IMR-90 (cell line): ENCODE results near the gene LEKR1. TPM values are rescaled to one million over a fixed set of nuclear protein-coding genes. Genes with fewer than 3 reads are reported as not detected.

Experiments used
- ATAC-seq: fragments of 200-7000 bp; cut with Tn5 transposase; 2 replicates; pipeline ENCODE4 v1.9.1; 2020; ENCODE audit warnings: low read depth, mild to moderate bottlenecking, moderate library complexity
- BruUV-seq: library from RNA; stranded (reverse); fragments of 400-500 nt; replicated peaks from 2 replicates; lab custom pipeline; 2021; lab: Mats Ljungman, UMichigan
- CTCF ChIA-PET: fragments of 300-600 bp; formaldehyde crosslinking; extraction: SDS; loops from one replicate; lab custom pipeline; 2021; ENCODE audit warnings: antibody characterized with exemption; lab: Yijun Ruan, JAX
- POLR2A ChIA-PET: fragments of 300-600 bp; sonication (Branson Sonifier 250); formaldehyde crosslinking; loops from one replicate; lab custom pipeline; 2022; ENCODE audit warnings: antibody characterized with exemption; ENCODE audit not compliant: unreplicated experiment; lab: Charles Lee
- DNase-seq: peaks from one replicate; pipeline ENCODE4 v3.0.0; 2013
- H2AFZ ChIP-seq: replicated peaks from 2 replicates; pipeline ENCODE3; 2013; ENCODE audit warnings: low read length, mild to moderate bottlenecking; ENCODE audit not compliant: poor library complexity
- H2AK5ac ChIP-seq: 2 replicates; pipeline ENCODE4 v1.6.1; 2013; ENCODE audit warnings: low read depth, low read length, inconsistent platforms
- H2AK9ac ChIP-seq: replicated peaks from 2 replicates; pipeline ENCODE3; 2013; ENCODE audit warnings: mild to moderate bottlenecking, low read depth, low read length, moderate library complexity; ENCODE audit not compliant: poor library complexity
- H2BK120ac ChIP-seq: 2 replicates; pipeline ENCODE4 v1.6.1; 2013; ENCODE audit warnings: low read depth, low read length, inconsistent platforms
- H2BK15ac ChIP-seq: 3 replicates; pipeline ENCODE4 v1.6.1; 2013; ENCODE audit warnings: low read depth, low read length, inconsistent platforms
- H2BK20ac ChIP-seq: 2 replicates; pipeline ENCODE4 v1.6.1; 2013; ENCODE audit warnings: low read depth, mild to moderate bottlenecking, inconsistent platforms, low read length, moderate library complexity
- H2BK5ac ChIP-seq: 2 replicates; pipeline ENCODE4 v1.6.1; 2013; ENCODE audit warnings: mild to moderate bottlenecking, low read depth, low read length, inconsistent platforms; ENCODE audit not compliant: poor library complexity, severe bottlenecking
- H3K14ac ChIP-seq: replicated peaks from 2 replicates; pipeline ENCODE4 v1.6.1; 2013; ENCODE audit warnings: low read depth, low read length, inconsistent platforms
- H3K18ac ChIP-seq: 2 replicates; pipeline ENCODE4 v1.6.1; 2013; ENCODE audit warnings: low read depth, low read length, control low read depth
- H3K23ac ChIP-seq: 2 replicates; pipeline ENCODE4 v1.6.1; 2013; ENCODE audit warnings: low read depth, low read length, inconsistent platforms
- H3K27ac ChIP-seq: 2 replicates; pipeline ENCODE4 v1.5.1; 2013; ENCODE audit warnings: mild to moderate bottlenecking, control low read depth, low read length; ENCODE audit not compliant: insufficient read depth
- H3K27me3 ChIP-seq: 2 replicates; pipeline ENCODE4 v1.6.1; 2013; ENCODE audit warnings: low read length; ENCODE audit not compliant: control insufficient read depth, insufficient read depth
- H3K36me3 ChIP-seq: 2 replicates; pipeline ENCODE4 v1.6.1; 2013; ENCODE audit warnings: low read length, mixed read lengths; ENCODE audit not compliant: control insufficient read depth, insufficient read depth
- H3K4ac ChIP-seq: 2 replicates; pipeline ENCODE4 v1.6.1; 2013; ENCODE audit warnings: low read depth, low read length, inconsistent platforms
- H3K4me1 ChIP-seq: 2 replicates; pipeline ENCODE4 v1.6.1; 2013; ENCODE audit warnings: low read length, mixed read lengths; ENCODE audit not compliant: control insufficient read depth, insufficient read depth
- H3K4me2 ChIP-seq: 2 replicates; pipeline ENCODE4 v1.6.1; 2013; ENCODE audit warnings: low read depth, mild to moderate bottlenecking, control low read depth, low read length, moderate library complexity
- H3K4me3 ChIP-seq: 2 replicates; pipeline ENCODE4 v1.5.1; 2013; ENCODE audit warnings: low read depth, mild to moderate bottlenecking, control low read depth, low read length, moderate library complexity; ENCODE audit not compliant: insufficient read depth
- H3K56ac ChIP-seq: 2 replicates; pipeline ENCODE4 v1.6.1; 2013; ENCODE audit warnings: low read length, inconsistent platforms; ENCODE audit not compliant: insufficient read depth; ENCODE audit errors: extremely low read depth
- H3K79me1 ChIP-seq, 2 experiments: 2 replicates each; pipeline ENCODE4 v1.6.1; 2013; ENCODE audit warnings: low read length in 2 of 2, inconsistent platforms in 1 of 2, low read depth in 1 of 2
- H3K9ac ChIP-seq: 2 replicates; pipeline ENCODE4 v1.6.1; 2013; ENCODE audit warnings: low read depth, low read length, control low read depth
- H3K9me1 ChIP-seq: 2 replicates; pipeline ENCODE4 v1.6.1; 2013; ENCODE audit warnings: low read length, inconsistent platforms; ENCODE audit not compliant: insufficient read depth
- H3K9me3 ChIP-seq: 2 replicates; pipeline ENCODE4 v1.6.1; 2013; ENCODE audit warnings: low read length; ENCODE audit not compliant: control insufficient read depth, insufficient read depth
- H4K20me1 ChIP-seq: 2 replicates; pipeline ENCODE4 v1.6.1; 2013; ENCODE audit warnings: low read length, inconsistent platforms; ENCODE audit not compliant: insufficient read depth
- H4K5ac ChIP-seq: 2 replicates; pipeline ENCODE4 v1.6.1; 2013; ENCODE audit warnings: mild to moderate bottlenecking, low read depth, low read length, control low read depth
- H4K8ac ChIP-seq, 2 experiments: 2 replicates each; pipeline ENCODE4 v1.6.1; 2013; ENCODE audit warnings: low read depth in 2 of 2, low read length in 2 of 2, control low read depth in 1 of 2, inconsistent platforms in 1 of 2
- H4K91ac ChIP-seq: 2 replicates; pipeline ENCODE4 v1.6.1; 2013; ENCODE audit warnings: low read depth, low read length, inconsistent platforms; ENCODE audit not compliant: insufficient read depth
- BHLHE40 ChIP-seq: fragments of 150-350 bp; IDR thresholded peaks from 2 replicates; pipeline ENCODE4 v1.6.1; 2016; ENCODE audit warnings: mild to moderate bottlenecking, low read depth, low read length
- CEBPB ChIP-seq: IDR thresholded peaks from 2 replicates; pipeline ENCODE4 v1.6.1; 2012; ENCODE audit warnings: low read depth, low read length, improper control_type of control experiment
- CHD1 ChIP-seq: IDR thresholded peaks from 2 replicates; pipeline ENCODE4 v1.6.1; 2012; ENCODE audit warnings: low read depth, low read length, improper control_type of control experiment
- ELK1 ChIP-seq: fragments of 150-350 bp; IDR thresholded peaks from 2 replicates; pipeline ENCODE4 v1.6.1; 2016; ENCODE audit warnings: low read depth, mild to moderate bottlenecking, low read length, moderate library complexity, borderline replicate concordance
- FOS ChIP-seq: fragments of 150-350 bp; IDR thresholded peaks from 2 replicates; pipeline ENCODE4 v1.6.1; 2016; ENCODE audit warnings: low read depth, low read length
- MXI1 ChIP-seq: IDR thresholded peaks from 2 replicates; pipeline ENCODE4 v1.6.1; 2012; ENCODE audit warnings: low read depth, mild to moderate bottlenecking, low read length, moderate library complexity, borderline replicate concordance
- NFE2L2 ChIP-seq: fragments of 150-350 bp; IDR thresholded peaks from 2 replicates; pipeline ENCODE4 v1.6.1; 2016; ENCODE audit warnings: low read depth, mild to moderate bottlenecking, low read length
- POLR2A ChIP-seq: IDR thresholded peaks from 2 replicates; pipeline ENCODE4 v1.6.1; 2012; ENCODE audit warnings: mild to moderate bottlenecking, low read depth, low read length
- RAD21 ChIP-seq: IDR thresholded peaks from 2 replicates; pipeline ENCODE4 v1.6.1; 2012; ENCODE audit warnings: low read length, improper control_type of control experiment
- RCOR1 ChIP-seq: IDR thresholded peaks from 2 replicates; pipeline ENCODE4 v1.6.1; 2012; ENCODE audit warnings: mild to moderate bottlenecking, low read length, improper control_type of control experiment; ENCODE audit not compliant: insufficient replicate concordance
- RFX5 ChIP-seq: IDR thresholded peaks from 2 replicates; pipeline ENCODE4 v1.8.0; 2012; ENCODE audit warnings: low read depth, mild to moderate bottlenecking, low read length, moderate library complexity
- SMC3 ChIP-seq: fragments of 150-350 bp; IDR thresholded peaks from 2 replicates; pipeline ENCODE4 v1.6.1; 2016; ENCODE audit warnings: low read depth, mild to moderate bottlenecking, antibody characterized with exemption, low read length, moderate library complexity
- WGBS, 2 experiments: methylation state at CpG; one replicate each; pipeline versions ENCODE4 v1.1.5 to v1.1.7; 2013; ENCODE audit warnings: missing lambda C conversion rate in 2 of 2; ENCODE audit not compliant: insufficient read length in 1 of 2; ENCODE audit errors: extremely low coverage in 2 of 2; 5-methylcytosine and 5-hydroxymethylcytosine counted together
- dilution Hi-C: fragments of 300-500 bp; cut with HindIII; formaldehyde crosslinking; loops from one replicate; pipeline ENCODE4 v1.14.3; 2018; ENCODE audit warnings: low sequenced_read_pairs; ENCODE audit not compliant: unreplicated experiment
- in situ Hi-C: fragments of 300-500 bp; cut with MboI; formaldehyde crosslinking; loops from 3 replicates; pipeline ENCODE4 v1.14.3; 2019; ENCODE audit warnings: low sequenced_read_pairs, inconsistent platforms, mixed read lengths
- intact Hi-C: fragments of 100-400 bp; cut with micrococcal nuclease; formaldehyde crosslinking; loops from 2 replicates; pipeline ENCODE4 v1.10.0; 2022
- polyA plus RNA-seq, 3 experiments: library from polyadenylated mRNA; depleted of rRNA; stranded (reverse); fragments of >200 nt; gene quantifications; 2 replicates each; pipeline ENCODE4 v1.2.3, GENCODE V29; 2012; ENCODE audit warnings: low replicate concordance in 1 of 3
- total RNA-seq: library from RNA; depleted of rRNA; stranded (reverse); fragments of >200 nt; gene quantifications from 2 replicates; pipeline ENCODE4 v1.2.3, GENCODE V29; 2012
- TF ChIP-seq, protein P1 (sequence below): conservative IDR thresholded peaks from 2 replicates; pipeline ENCODE4 v1.5.1; 2012; ENCODE audit warnings: mild to moderate bottlenecking, low read depth, low read length, improper control_type of control experiment
- TF ChIP-seq, protein P2 (sequence below): fragments of 150-350 bp; IDR thresholded peaks from 2 replicates; pipeline ENCODE4 v1.6.1; 2017; ENCODE audit warnings: mild to moderate bottlenecking, antibody characterized with exemption, low read length, low read depth

Gene LEKR1
- total and polyA plus RNA-seq, 2 of the 4 experiments (the other 2 are of a cell fraction): 0.19 to 0.36 TPM

DNA sequence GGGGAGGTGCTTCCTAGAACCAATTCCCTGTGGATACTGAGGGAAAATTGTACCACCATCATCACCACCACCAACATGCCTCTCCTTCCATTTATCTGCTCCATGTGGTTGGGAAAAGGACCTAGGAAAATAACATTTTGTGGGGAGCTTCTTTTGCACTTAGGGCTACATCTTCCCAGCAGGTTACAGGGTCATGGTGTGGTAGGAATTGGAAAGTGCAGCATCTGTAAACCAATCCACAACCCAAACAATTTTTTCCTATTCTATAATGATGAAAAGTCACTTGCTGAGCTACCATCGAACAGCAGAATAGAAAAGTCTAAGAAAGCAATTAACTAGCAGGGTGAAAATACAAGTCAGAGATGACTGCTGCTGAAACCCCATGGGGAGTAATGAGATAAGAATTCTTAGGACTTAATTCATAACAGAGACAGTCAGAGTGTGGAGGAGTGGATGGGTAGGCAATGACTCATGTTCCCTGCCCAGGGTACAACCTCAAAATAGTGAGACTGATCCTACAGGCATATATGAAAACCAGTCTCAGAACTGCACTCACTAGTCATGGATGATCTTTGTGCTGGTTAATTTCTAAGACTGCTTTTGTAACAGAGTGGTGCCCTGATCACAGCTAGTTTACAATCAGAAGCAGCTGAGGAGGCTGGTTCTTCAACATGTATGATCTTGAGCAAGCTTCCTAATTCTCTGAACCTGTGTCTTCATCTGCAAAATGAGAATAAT is 38.1 kb upstream of the LEKR1 start:
- intact Hi-C loops: no loop called here
- DNase-seq (peak; percentile 97), ATAC-seq (peak; percentile 91)
- CTCF ChIA-PET: interaction anchor here (1.2 kb wide), 1 partner anchor 26 kb away, joined by 3 read pairs; no protein-coding TSS in a partner anchor
- TF ChIP-seq ELK1 (no peak), POLR2A (peak; percentile 72), MXI1 (no peak), RFX5 (no peak), CHD1 (no peak), FOS (peak; percentile 94), RAD21 (no peak; the same call in 1 of the 2 replicates), NFE2L2 (no peak), BHLHE40 (no peak; the same call in 1 of the 2 replicates), SMC3 (no peak; the same call in 1 of the 2 replicates), CEBPB (0 out of 2 replicates have a peak, but pooled peaks have one; percentile 11), RCOR1 (peak; percentile 22)
- TF ChIP-seq, protein P1, sequence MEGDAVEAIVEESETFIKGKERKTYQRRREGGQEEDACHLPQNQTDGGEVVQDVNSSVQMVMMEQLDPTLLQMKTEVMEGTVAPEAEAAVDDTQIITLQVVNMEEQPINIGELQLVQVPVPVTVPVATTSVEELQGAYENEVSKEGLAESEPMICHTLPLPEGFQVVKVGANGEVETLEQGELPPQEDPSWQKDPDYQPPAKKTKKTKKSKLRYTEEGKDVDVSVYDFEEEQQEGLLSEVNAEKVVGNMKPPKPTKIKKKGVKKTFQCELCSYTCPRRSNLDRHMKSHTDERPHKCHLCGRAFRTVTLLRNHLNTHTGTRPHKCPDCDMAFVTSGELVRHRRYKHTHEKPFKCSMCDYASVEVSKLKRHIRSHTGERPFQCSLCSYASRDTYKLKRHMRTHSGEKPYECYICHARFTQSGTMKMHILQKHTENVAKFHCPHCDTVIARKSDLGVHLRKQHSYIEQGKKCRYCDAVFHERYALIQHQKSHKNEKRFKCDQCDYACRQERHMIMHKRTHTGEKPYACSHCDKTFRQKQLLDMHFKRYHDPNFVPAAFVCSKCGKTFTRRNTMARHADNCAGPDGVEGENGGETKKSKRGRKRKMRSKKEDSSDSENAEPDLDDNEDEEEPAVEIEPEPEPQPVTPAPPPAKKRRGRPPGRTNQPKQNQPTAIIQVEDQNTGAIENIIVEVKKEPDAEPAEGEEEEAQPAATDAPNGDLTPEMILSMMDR: 0 out of 2 replicates have a peak, but pooled peaks have one; percentile 1
- TF ChIP-seq, protein P2, sequence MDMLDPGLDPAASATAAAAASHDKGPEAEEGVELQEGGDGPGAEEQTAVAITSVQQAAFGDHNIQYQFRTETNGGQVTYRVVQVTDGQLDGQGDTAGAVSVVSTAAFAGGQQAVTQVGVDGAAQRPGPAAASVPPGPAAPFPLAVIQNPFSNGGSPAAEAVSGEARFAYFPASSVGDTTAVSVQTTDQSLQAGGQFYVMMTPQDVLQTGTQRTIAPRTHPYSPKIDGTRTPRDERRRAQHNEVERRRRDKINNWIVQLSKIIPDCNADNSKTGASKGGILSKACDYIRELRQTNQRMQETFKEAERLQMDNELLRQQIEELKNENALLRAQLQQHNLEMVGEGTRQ: no peak
- Histone ChIP-seq H3K27me3 (no peaks in the 10 kb centered on the region), H3K9me3 (no peaks in the 10 kb centered on the region), H3K23ac (peak overlapping the region; percentile 66), H3K4me1 (peaks cover 20% of the 10 kb centered on the region), H3K4ac (peak overlapping the region; percentile 85), H2AK9ac (peak overlapping the region; percentile 14), H4K8ac (peak overlapping the region; percentile 85 to 91), H4K5ac (peak overlapping the region; percentile 88; the same call in 1 of the 2 replicates), H3K36me3 (no peaks in the 10 kb centered on the region), H3K14ac (peak overlapping the region; percentile 69), H2BK20ac (peak overlapping the region; percentile 94), H3K56ac (peak overlapping the region; percentile 94), H3K18ac (peak overlapping the region; percentile 96), H2AK5ac (peak overlapping the region; percentile 91), H3K9me1 (peaks cover 17% of the 10 kb centered on the region), H3K9ac (peak overlapping the region; percentile 58; the same call in 1 of the 2 replicates), H4K91ac (peak overlapping the region; percentile 94), H3K4me3 (no peak overlapping the region), H2BK5ac (peak overlapping the region; percentile 97), H3K27ac (peak overlapping the region; percentile 64), H2AFZ (no peak overlapping the region), H3K4me2 (peak overlapping the region; percentile 58; the same call in 1 of the 2 replicates), H2BK120ac (peak overlapping the region; percentile 94), H4K20me1 (no peaks in the 10 kb centered on the region), H3K79me1 (peaks cover 0 to 17% of the 10 kb centered on the region in 2 experiments; a peak in 3 of 4 replicates), H2BK15ac (peak overlapping the region; percentile 96)
- POLR2A ChIA-PET: interaction anchor here (0.6 kb wide), 1 partner anchor 354 kb away, joined by 3 read pairs; no protein-coding TSS in a partner anchor
- BruUV-seq: no TSS peak
- WGBS, 2 experiments: no CpG with 5 or more reads among the region's 1 CpG
- in situ Hi-C loops: no loop called here
- dilution Hi-C loops: no loop called here
